ENCODE measurements around the gene RPS3. TPM values are rescaled to one million over a fixed set of nuclear protein-coding genes. Genes with fewer than 3 reads are reported as not detected.

Gene RPS3
- total RNA-seq, 2 experiments from 2014 or later = 5,069 to 5,116 TPM

DNA sequence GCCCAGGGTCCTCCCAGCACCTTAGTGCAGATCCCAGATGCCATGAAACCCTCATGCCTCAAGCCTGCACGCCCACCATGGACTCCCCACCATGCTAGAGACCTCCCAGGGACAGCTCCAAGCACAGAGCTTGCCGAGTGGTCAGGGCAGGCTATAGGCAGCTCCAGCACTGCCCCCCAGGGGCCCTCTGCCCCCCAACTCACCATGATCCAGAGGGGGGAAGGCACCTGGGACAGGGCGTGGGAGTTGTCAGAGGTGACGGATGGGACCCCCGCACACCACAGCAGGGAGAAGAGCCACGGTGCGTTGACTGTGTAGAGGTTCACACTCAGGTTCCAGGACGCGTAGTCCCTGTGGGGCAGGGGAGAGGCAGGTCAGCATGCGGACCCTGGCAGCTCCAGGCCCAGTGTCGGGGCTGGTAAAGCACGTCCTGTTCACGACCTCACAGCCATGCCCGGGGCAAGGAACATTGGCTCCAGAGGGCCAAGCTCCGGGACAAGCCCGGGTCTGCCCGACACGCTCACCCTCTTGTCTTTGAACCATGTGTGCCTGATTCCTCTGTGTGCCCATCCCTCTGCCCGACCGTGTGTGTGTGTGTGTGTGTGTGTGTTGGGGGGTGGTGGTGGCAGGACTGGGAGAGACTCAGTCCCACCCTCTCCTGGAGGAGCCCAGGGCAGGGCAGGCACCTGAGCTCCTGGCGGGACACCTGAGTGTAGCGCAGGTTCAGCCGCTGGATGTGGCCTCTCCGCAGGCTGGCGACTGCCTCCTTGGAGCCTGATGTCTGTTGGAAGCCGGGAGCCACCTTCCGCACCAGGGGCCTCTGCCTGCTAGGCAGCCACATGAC lies 41.9 kb downstream of the RPS3 start:
- Mint-ChIP-seq H3K4me3 (no peak overlapping the region), H3K9me3 (no peaks in the 10 kb centered on the region), H3K27ac (no peak overlapping the region), H3K4me1 (ENCODE audit: low read depth) (no peaks in the 10 kb centered on the region), H3K27me3 (ENCODE audit: low read depth) (no peaks in the 10 kb centered on the region), H3K36me3 (ENCODE audit: low read depth) (no peaks in the 10 kb centered on the region)
- CTCF ChIA-PET = interaction anchor here (0.6 to 5.8 kb wide), 6 partner anchors 10 to 108 kb away, joined by 3 to 153 read pairs (median 4); no protein-coding TSS in a partner anchor
- DNase-seq = no peak
- intact Hi-C loops (cut with micrococcal nuclease) = no loop called here

DNA sequence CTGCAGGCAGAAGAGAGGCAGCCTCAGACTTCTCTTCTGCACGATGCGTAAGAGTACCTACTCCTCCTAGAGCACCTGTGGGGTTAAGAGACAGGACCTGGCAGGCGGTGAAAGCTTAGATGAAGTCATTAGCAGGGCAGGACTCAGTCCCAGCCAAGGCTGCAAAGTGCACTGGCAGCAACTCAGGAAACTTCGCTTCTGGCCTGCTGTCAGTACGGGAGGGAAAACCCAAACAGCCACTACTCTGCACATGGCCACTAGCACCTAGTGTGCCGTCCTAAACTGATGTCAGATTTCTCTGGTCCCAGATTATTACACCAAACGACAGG lies 42.5 kb downstream of the RPS3 start:
- CTCF ChIA-PET = interaction anchor here (1.4 to 5.8 kb wide), 2 partner anchors 9 to 89 kb away, joined by 4 to 153 read pairs; no protein-coding TSS in a partner anchor
- intact Hi-C loops (cut with micrococcal nuclease) = no loop called here
- H3K4me1 Mint-ChIP-seq (ENCODE audit: low read depth) = no peaks in the 10 kb centered on the region

DNA sequence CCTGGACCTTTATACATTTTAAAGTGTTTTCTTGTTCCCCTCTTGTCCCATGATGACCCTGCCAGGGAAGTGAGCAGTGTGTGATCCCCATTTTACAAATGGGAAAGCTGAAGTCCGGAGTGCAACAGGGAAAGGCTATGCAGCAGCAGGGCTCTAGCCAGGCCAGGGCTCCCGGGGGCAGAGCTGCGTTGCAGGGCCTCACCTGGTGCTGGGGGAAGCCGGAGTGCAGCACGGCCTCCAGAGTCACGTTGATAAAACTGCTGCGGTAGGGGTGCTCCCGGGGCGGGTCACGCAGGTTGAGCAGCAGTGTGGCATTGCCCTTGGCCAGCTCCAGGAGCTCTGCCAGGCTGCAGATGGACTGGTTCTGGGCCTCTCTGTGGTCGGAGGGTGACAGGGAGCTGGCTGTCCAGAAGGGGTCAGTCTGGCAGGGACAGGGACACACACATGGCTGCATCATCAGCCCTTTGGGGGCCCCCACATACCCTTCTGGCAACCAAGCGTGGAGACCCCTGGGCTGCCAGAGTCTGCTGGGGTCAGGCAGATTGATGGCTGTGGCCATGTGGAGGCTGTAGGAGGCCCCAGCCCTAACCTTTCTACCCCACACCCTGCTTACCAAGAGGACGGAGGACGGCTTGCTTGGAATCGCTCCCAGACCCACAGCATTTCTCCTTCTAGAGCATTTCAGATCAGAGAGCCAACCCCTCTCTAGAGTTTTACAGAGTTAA lies 43.0 kb downstream of the RPS3 start:
- Mint-ChIP-seq H3K9me3 (no peaks in the 10 kb centered on the region), H3K27me3 (ENCODE audit: low read depth) (no peaks in the 10 kb centered on the region), H3K4me1 (ENCODE audit: low read depth) (no peaks in the 10 kb centered on the region), H3K4me3 (no peak overlapping the region), H3K36me3 (ENCODE audit: low read depth) (no peaks in the 10 kb centered on the region), H3K27ac (no peak overlapping the region)
- CTCF ChIA-PET = interaction anchor here (5.8 kb wide), 1 partner anchor 89 kb away, joined by 153 read pairs; no protein-coding TSS in a partner anchor
- no peak for DNase-seq
- intact Hi-C loops (cut with micrococcal nuclease) = no loop called here

More for the DNA sequence above, 42.5 kb downstream of the RPS3 start:
- Mint-ChIP-seq H3K27me3 (ENCODE audit: low read depth) (no peaks in the 10 kb centered on the region), H3K9me3 (no peaks in the 10 kb centered on the region), H3K27ac (no peak overlapping the region), H3K36me3 (ENCODE audit: low read depth) (no peaks in the 10 kb centered on the region), H3K4me3 (no peak overlapping the region)
- DNase-seq = no peak

DNA sequence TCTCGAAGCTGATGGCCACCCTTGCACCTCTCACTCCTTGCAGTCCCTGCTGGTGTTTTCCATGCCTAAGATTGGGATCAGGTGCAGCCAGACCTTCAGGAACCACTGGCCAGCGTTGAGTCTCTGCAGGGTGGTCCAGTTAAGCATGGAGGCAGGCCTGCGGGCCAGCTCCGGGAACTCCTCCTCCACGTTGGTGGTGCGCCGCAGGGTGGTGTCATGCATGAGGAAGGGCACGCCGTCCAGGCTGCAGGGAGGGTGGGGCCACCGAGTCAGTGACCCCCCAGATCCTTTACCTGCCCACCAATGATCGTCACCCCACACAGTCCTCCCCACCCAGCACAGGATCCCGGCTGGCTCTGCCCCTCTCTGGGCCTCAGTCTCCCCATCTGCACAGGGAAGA lies 43.7 kb downstream of the RPS3 start:
- intact Hi-C loops (cut with micrococcal nuclease) = no loop called here
- Mint-ChIP-seq H3K36me3 (ENCODE audit: low read depth) (no peaks in the 10 kb centered on the region), H3K27me3 (ENCODE audit: low read depth) (no peaks in the 10 kb centered on the region), H3K4me3 (no peak overlapping the region), H3K27ac (no peak overlapping the region), H3K4me1 (ENCODE audit: low read depth) (no peaks in the 10 kb centered on the region), H3K9me3 (no peaks in the 10 kb centered on the region)
- no peak for DNase-seq
- CTCF ChIA-PET = interaction anchor here (2.3 to 5.8 kb wide), 2 partner anchors 80 to 88 kb away, joined by 10 to 153 read pairs; no protein-coding TSS in a partner anchor

DNA sequence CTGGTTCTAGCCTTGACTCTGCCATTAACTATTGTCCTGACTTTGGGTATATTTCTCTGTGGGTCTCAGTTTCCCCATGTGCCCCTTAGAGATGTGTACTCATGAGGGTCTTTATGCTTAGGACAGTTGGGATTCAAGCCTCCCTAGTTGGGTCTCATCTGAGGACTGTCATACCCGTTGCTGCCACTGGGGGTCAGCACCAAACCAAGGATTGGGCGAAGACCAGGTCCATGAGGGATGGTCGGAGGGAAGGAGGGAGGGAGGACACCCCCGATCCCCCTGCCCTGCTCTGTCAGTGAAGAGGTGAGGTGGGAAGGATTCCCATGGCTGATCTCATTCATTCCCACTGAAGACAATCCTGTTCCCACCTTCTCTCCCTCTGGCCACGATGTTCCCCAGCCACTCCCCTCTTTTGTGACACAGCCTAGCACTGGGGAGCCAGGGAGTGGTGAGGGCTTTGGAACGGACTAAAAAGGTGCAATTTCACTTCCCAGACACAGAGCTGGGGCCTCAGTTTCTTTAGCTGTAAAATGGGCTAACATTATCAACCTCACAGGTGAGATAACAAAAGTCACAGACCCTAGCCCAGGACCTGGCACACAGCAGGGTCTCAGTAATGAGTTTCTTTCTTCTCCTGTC lies 46.1 kb downstream of the RPS3 start:
- Mint-ChIP-seq H3K27ac (no peak overlapping the region), H3K4me1 (ENCODE audit: low read depth) (no peaks in the 10 kb centered on the region), H3K36me3 (ENCODE audit: low read depth) (no peaks in the 10 kb centered on the region), H3K9me3 (no peaks in the 10 kb centered on the region), H3K27me3 (ENCODE audit: low read depth) (no peaks in the 10 kb centered on the region), H3K4me3 (no peak overlapping the region)
- CTCF ChIA-PET = interaction anchor here (0.7 to 5.8 kb wide), 28 partner anchors 8 to 169 kb away, joined by 3 to 153 read pairs (median 6); partner anchors contain the start of gene GDPD5
- DNase-seq = peak; percentile 82
- intact Hi-C loops (cut with micrococcal nuclease) = loop anchor here (1.0 to 5.0 kb wide), 4 partner anchors 81 to 261 kb away; no protein-coding TSS in a partner anchor

DNA sequence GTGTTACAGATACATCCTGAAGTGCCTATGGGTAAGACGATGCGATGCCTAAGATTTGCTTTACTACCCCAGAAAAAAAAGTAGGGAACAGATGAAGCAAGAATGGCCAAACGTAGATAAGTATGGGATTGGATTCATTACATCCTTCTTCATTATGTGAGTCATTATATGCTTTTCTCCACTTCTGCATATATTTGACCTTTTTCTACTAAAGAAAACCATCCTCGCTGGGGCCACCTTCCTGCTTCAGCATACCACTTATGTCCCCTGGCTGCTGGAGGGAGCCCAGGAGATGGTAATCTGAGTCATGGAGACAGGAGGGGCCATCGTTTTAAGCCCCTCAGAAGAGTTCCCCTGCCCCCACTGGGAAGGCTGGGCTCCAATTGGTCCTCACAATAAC lies 48.1 kb downstream of the RPS3 start:
- Mint-ChIP-seq H3K4me3 (no peak overlapping the region), H3K9me3 (no peaks in the 10 kb centered on the region), H3K27ac (no peak overlapping the region), H3K27me3 (ENCODE audit: low read depth) (no peaks in the 10 kb centered on the region), H3K4me1 (ENCODE audit: low read depth) (no peaks in the 10 kb centered on the region), H3K36me3 (ENCODE audit: low read depth) (no peaks in the 10 kb centered on the region)
- CTCF ChIA-PET = interaction anchor here (2.8 to 5.8 kb wide), 2 partner anchors 28 to 83 kb away, joined by 11 to 153 read pairs; no protein-coding TSS in a partner anchor
- DNase-seq = no peak
- intact Hi-C loops (cut with micrococcal nuclease) = loop anchor here (5.0 kb wide), 1 partner anchor 130 kb away; no protein-coding TSS in a partner anchor

DNA sequence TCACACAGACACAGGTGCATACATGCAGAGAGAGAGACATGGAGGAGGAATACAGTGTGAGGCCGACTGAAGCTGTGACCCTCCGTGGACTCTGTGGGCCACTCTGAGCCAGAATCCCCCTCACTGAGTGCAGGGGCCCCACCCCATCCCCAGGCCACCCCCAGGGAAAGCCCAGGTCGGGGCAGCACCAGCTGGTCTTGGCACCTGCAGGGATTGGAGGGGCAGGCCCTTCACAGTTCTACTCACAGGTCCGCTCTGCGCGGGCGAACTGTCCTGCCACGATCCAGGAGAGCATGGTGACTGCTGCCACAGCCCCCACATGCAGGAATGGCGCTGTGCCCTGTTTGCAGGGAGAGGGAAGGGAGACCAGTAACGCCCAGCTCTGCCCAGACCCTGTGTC lies 50.0 kb downstream of the RPS3 start:
- Mint-ChIP-seq H3K9me3 (no peaks in the 10 kb centered on the region), H3K27me3 (ENCODE audit: low read depth) (no peaks in the 10 kb centered on the region), H3K27ac (no peak overlapping the region), H3K4me3 (no peak overlapping the region), H3K36me3 (ENCODE audit: low read depth) (no peaks in the 10 kb centered on the region), H3K4me1 (ENCODE audit: low read depth) (no peaks in the 10 kb centered on the region)
- intact Hi-C loops (cut with micrococcal nuclease) = loop anchor here (5.0 kb wide), 1 partner anchor 128 kb away; no protein-coding TSS in a partner anchor
- DNase-seq = no peak
- CTCF ChIA-PET = interaction anchor here (0.6 to 2.0 kb wide), 5 partner anchors 10 to 83 kb away, joined by 3 to 6 read pairs (median 3); no protein-coding TSS in a partner anchor

DNA sequence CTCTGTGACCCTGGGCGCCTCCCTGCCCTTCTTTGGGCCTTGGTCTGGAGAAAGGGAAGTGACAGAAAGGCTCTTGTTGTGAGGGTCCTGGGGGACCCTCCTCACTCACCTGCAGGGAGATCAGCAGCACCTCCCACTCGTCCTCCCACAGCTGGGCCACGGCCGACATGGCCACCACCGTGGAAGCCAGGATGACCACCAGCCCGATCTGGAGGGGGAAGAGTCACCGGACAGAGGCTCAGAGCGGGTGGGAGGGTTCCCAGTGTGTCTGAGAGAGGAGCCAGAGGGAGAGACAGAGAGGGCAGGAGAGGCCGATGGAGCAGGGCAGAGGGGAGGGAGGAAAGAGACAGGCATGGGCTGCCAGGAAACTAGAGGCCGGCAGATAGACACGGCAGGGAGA lies 50.5 kb downstream of the RPS3 start:
- no peak overlapping the region for H3K27ac Mint-ChIP-seq
- CTCF ChIA-PET = interaction anchor here (1.1 to 2.0 kb wide), 3 partner anchors 13 to 83 kb away, joined by 3 to 6 read pairs (median 4); no protein-coding TSS in a partner anchor
- intact Hi-C loops (cut with micrococcal nuclease) = loop anchor here (5.0 kb wide), 1 partner anchor 128 kb away; no protein-coding TSS in a partner anchor

DNA sequence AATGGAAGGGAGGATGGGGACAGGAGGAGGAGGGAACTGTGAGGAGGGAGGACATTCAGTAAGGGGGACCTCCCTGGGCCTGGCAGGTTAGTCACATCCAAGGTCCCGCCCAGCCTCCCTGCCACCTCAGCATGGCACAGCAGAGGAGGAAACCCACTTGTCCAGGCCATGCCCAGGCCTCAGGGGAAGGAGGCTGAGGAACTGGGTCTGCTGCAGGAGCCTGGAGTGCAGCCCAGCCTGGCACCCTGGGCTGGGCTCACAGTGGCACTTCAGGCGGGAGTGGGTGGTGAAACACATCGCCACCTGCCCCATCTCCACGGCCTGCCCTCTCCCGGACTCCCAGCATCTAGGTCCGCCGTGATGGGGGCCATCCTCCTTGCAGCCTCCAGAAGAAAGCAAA lies 50.9 kb downstream of the RPS3 start:
- DNase-seq = no peak
- no peak overlapping the region for H3K4me3 Mint-ChIP-seq
- no peak overlapping the region for H3K27ac Mint-ChIP-seq
- H3K4me1 Mint-ChIP-seq (ENCODE audit: low read depth) = no peaks in the 10 kb centered on the region
- no peaks in the 10 kb centered on the region for H3K36me3 Mint-ChIP-seq (ENCODE audit: low read depth)
- no peaks in the 10 kb centered on the region for H3K9me3 Mint-ChIP-seq
- CTCF ChIA-PET = interaction anchor here (1.3 to 3.7 kb wide), 7 partner anchors 9 to 83 kb away, joined by 4 to 26 read pairs (median 5); partner anchors contain the start of gene GDPD5
- intact Hi-C loops (cut with micrococcal nuclease) = no loop called here
- no peaks in the 10 kb centered on the region for H3K27me3 Mint-ChIP-seq (ENCODE audit: low read depth)

More for the DNA sequence above, 50.5 kb downstream of the RPS3 start:
- Mint-ChIP-seq H3K27me3 (ENCODE audit: low read depth) (no peaks in the 10 kb centered on the region), H3K9me3 (no peaks in the 10 kb centered on the region), H3K4me3 (no peak overlapping the region), H3K4me1 (ENCODE audit: low read depth) (no peaks in the 10 kb centered on the region), H3K36me3 (ENCODE audit: low read depth) (no peaks in the 10 kb centered on the region)
- no peak for DNase-seq

DNA sequence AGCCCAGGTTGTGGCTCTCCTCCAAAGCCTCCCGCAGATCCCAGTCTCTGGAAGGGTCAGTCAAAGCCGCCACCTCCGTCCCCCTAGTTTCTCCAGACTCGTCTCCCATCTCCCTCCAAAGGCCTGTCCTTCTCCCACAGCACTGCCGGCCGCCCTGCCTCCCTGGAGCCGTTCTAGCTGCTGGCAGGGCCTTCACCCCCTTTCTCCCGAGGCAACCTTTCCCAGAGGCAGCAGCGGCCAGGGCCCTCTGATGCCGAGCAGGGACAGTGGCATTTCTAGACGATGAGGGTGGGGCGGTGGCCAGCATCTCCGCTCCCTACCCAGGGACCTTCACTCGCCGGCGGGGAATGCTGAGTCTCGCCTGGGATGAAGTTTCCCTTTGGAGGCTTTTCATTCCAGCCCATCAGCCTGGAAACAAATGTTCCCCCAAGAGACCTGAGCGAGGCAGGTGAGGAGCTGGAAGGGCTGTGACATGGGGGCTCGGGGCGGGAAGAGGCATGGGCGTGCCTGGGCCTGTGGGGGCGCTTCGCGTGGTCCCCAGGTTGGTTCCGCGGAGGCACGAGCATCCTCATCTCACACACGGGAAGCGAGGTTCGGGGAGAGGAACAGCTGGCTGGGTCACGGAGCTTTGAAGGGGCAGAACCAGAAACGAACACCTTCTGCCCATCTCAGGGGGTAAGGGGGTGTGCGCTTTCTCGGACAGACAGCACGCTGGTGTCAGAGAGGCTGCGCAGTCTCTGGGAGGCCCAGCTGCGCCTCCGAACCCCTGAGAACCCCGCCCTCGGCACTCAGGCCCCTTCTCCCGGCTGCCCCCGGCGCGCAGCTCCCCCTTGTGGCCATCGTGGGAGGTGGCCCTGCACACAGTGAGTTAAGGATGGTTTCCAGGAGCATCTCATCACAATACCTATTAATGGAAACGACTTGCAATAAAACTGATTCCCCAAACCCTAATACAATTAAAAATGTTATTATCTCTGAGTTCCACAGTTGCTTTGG lies 51.8 kb downstream of the RPS3 start:
- Mint-ChIP-seq H3K36me3 (ENCODE audit: low read depth) (no peaks in the 10 kb centered on the region), H3K4me1 (ENCODE audit: low read depth) (no peaks in the 10 kb centered on the region), H3K4me3 (no peak overlapping the region), H3K9me3 (no peaks in the 10 kb centered on the region), H3K27me3 (ENCODE audit: low read depth) (no peaks in the 10 kb centered on the region), H3K27ac (no peak overlapping the region)
- intact Hi-C loops (cut with micrococcal nuclease) = no loop called here
- peak; percentile 44 for DNase-seq
- CTCF ChIA-PET = interaction anchor here (0.6 to 3.7 kb wide), 11 partner anchors 10 to 208 kb away, joined by 3 to 26 read pairs (median 5); partner anchors contain the start of genes GDPD5 and KLHL35

All from activated naive CD4-positive, alpha-beta T cell treated with anti-CD3 and anti-CD28 coated beads for 36 hours (primary cell).